Cardiac muscle cell (in vitro differentiated cells and primary cell): ENCODE results near the gene SLC38A9. TPM values are rescaled to one million over a fixed set of nuclear protein-coding genes. Genes with fewer than 3 reads are reported as not detected.

Experiments used
- DNase-seq, 2 donors: peaks; one replicate each; pipeline versions ENCODE4 v3.0.0 to v3.0.0-alpha.2; 2010 to 2017; ENCODE audit warnings: low read depth in 1 of 2, low spot score in 1 of 2
- H3K27ac ChIP-seq: fragments of 200-600 bp; sonication (generic); 2 replicates; pipeline ENCODE4 v1.5.1; 2016
- H3K27me3 ChIP-seq: fragments of 200-600 bp; sonication (generic); 2 replicates; pipeline ENCODE4 v1.6.0; 2016; ENCODE audit warnings: control low read depth
- H3K36me3 ChIP-seq: fragments of 200-600 bp; sonication (generic); 2 replicates; pipeline ENCODE4 v1.5.1; 2016; ENCODE audit warnings: control low read depth
- H3K4me1 ChIP-seq: fragments of 200-600 bp; sonication (generic); 2 replicates; pipeline ENCODE4 v1.8.1; 2017; ENCODE audit warnings: low read depth, mild to moderate bottlenecking, mixed run types
- H3K4me3 ChIP-seq: fragments of 200-600 bp; sonication (generic); 2 replicates; pipeline ENCODE4 v1.5.1; 2016; ENCODE audit warnings: mild to moderate bottlenecking
- H3K9me3 ChIP-seq: fragments of 200-600 bp; sonication (generic); 2 replicates; pipeline ENCODE4 v1.5.1; 2017; ENCODE audit warnings: low read depth, mild to moderate bottlenecking, control low read depth
- CTCF ChIP-seq: IDR thresholded peaks from 2 replicates; pipeline ENCODE4 v1.5.1; 2012; ENCODE audit warnings: low read depth, mild to moderate bottlenecking, low read length
- polyA plus RNA-seq: library from polyadenylated mRNA; unstranded; fragments of >200 nt; fragmentation: Nextera tagmentation; extraction: Ambion mirVana; gene quantifications from 2 replicates; pipeline ENCODE4 v1.2.1, GENCODE V29; 2016
- total RNA-seq: library from RNA; depleted of rRNA; stranded (reverse); fragments of >200 nt; gene quantifications from 2 replicates; pipeline ENCODE4 v1.2.3, GENCODE V29; 2016

The SLC38A9 gene
- total and polyA plus RNA-seq, 2 experiments from 2014 or later: 14.4 to 15.1 TPM

GRCh38 chr5:55597014-55597981 lies 114.8 kb downstream of the SLC38A9 start:
- Histone ChIP-seq H3K9me3 (no peaks in the 10 kb centered on the region), H3K27me3 (no peaks in the 10 kb centered on the region), H3K4me1 (peaks cover 23% of the 10 kb centered on the region), H3K36me3 (no peaks in the 10 kb centered on the region), H3K27ac (no peak overlapping the region), H3K4me3 (no peak overlapping the region)
- peak in 1 of 2 donors; percentile 71 for DNase-seq
- TF ChIP-seq CTCF: no peak

- TF ChIP-seq CTCF: no peak
- no peaks in the 10 kb centered on the region for H3K27me3 ChIP-seq
- H3K9me3 ChIP-seq: no peaks in the 10 kb centered on the region
- no peaks in the 10 kb centered on the region for H3K36me3 ChIP-seq
- H3K27ac ChIP-seq: no peak overlapping the region
- DNase-seq: peak in 1 of 2 donors; percentile 95
- peaks cover 2% of the 10 kb centered on the region for H3K4me1 ChIP-seq
- no peak overlapping the region for H3K4me3 ChIP-seq
Measured at GRCh38 chr5:55594671-55595070, 117.5 kb downstream of the SLC38A9 start.

- no peaks in the 10 kb centered on the region for H3K4me1 ChIP-seq
- DNase-seq: no peak
- H3K4me3 ChIP-seq: no peak overlapping the region
- H3K9me3 ChIP-seq: no peaks in the 10 kb centered on the region
- no peaks in the 10 kb centered on the region for H3K36me3 ChIP-seq
- no peak for TF ChIP-seq CTCF
- H3K27ac ChIP-seq: no peak overlapping the region
- H3K27me3 ChIP-seq: no peaks in the 10 kb centered on the region
Measured at GRCh38 chr5:55593115-55593472, 119.0 kb downstream of the SLC38A9 start.

GRCh38 chr5:55592388-55593114 lies 119.6 kb downstream of the SLC38A9 start:
- no peaks in the 10 kb centered on the region for H3K9me3 ChIP-seq
- no peak for TF ChIP-seq CTCF
- DNase-seq: no peak
- H3K4me1 ChIP-seq: no peaks in the 10 kb centered on the region
- no peaks in the 10 kb centered on the region for H3K27me3 ChIP-seq
- H3K36me3 ChIP-seq: no peaks in the 10 kb centered on the region
- no peak overlapping the region for H3K4me3 ChIP-seq
- H3K27ac ChIP-seq: no peak overlapping the region

GRCh38 chr5:55591686-55592085 lies 120.4 kb downstream of the SLC38A9 start:
- Histone ChIP-seq H3K36me3 (no peaks in the 10 kb centered on the region), H3K4me1 (no peaks in the 10 kb centered on the region), H3K27me3 (no peaks in the 10 kb centered on the region), H3K4me3 (no peak overlapping the region), H3K27ac (no peak overlapping the region), H3K9me3 (no peaks in the 10 kb centered on the region)
- TF ChIP-seq CTCF: no peak
- DNase-seq: peak in 1 of 2 donors; percentile 78
